ENCODE measurements around the gene FAM89A. TPM values are rescaled to one million over a fixed set of nuclear protein-coding genes. Genes with fewer than 3 reads are reported as not detected.
"Not testable (repeated sequence)": the region's sequence is repeated elsewhere in the genome, so short reads cannot be mapped to it uniquely, and the experiment has no call there.

FAM89A gene
- total RNA-seq, 1 experiment from 2014 or later: 1.5 TPM

GRCh38 chr1:231052777-231053176 is 12.7 kb upstream of the FAM89A start:
- no peak overlapping the region for H3K27ac ChIP-seq (ENCODE audit: insufficient read length, low read depth, low read length)

GRCh38 chr1:231050932-231051331 is 10.9 kb upstream of the FAM89A start:
- no CpG with 5 or more reads among the region's 9 CpGs for WGBS (ENCODE audit: extremely low coverage, insufficient read length, low lambda C conversion rate)
- not testable (repeated sequence) for H3K27ac ChIP-seq (ENCODE audit: insufficient read length, low read depth, low read length); H2AK5ac ChIP-seq (ENCODE audit: insufficient read length, low read length); H4K5ac ChIP-seq (ENCODE audit: insufficient read length, low read depth, low read length); H2AFZ ChIP-seq (ENCODE audit: low read length); H3K79me2 ChIP-seq (ENCODE audit: insufficient read depth, low read length); H3K18ac ChIP-seq (ENCODE audit: insufficient read length, low read depth, low read length); H3K27ac Mint-ChIP-seq; H3K9me3 ChIP-seq (ENCODE audit: control insufficient read depth, low read depth, low read length); H2BK120ac ChIP-seq (ENCODE audit: low read depth, low read length, poor library complexity, severe bottlenecking); H3K4me1 Mint-ChIP-seq; H2BK5ac ChIP-seq (ENCODE audit: insufficient read length, low read length); H3K56ac ChIP-seq (ENCODE audit: insufficient read length, low read depth, low read length); H3K4me2 ChIP-seq (ENCODE audit: insufficient read depth, insufficient read length, low read length); H2BK15ac ChIP-seq (ENCODE audit: low read depth, low read length); H3T11ph ChIP-seq (ENCODE audit: low read length); H3K9me3 Mint-ChIP-seq; H4K91ac ChIP-seq (ENCODE audit: insufficient read length, low read depth, low read length); H3K36me3 Mint-ChIP-seq (ENCODE audit: insufficient read depth in 1 of 3, low read depth in 3 of 3); H3K14ac ChIP-seq (ENCODE audit: insufficient read depth, low read length); H2BK12ac ChIP-seq (ENCODE audit: insufficient read length, low read depth, low read length); DNase-seq; H3K23me2 ChIP-seq (ENCODE audit: insufficient read length, low read depth, low read length, poor library complexity, severe bottlenecking); H3K4me3 Mint-ChIP-seq; H3K23ac ChIP-seq (ENCODE audit: insufficient read length, low read depth, low read length); H3K4ac ChIP-seq (ENCODE audit: low read depth, low read length); H3K4me1 ChIP-seq (ENCODE audit: insufficient read depth, low read length); H3K9ac ChIP-seq (ENCODE audit: extremely low read depth, insufficient read length, low read length); H3K79me1 ChIP-seq (ENCODE audit: insufficient read depth, low read depth, low read length, poor library complexity, severe bottlenecking); H4K8ac ChIP-seq (replicated peaks; ENCODE audit: insufficient read length, low read depth, low read length); H3K27me3 ChIP-seq (ENCODE audit: insufficient read depth, low read length); H2BK20ac ChIP-seq (ENCODE audit: low read depth, low read length, poor library complexity, severe bottlenecking); H4K20me1 ChIP-seq (ENCODE audit: control insufficient read depth, insufficient read depth, insufficient read length)
- H3K27me3 Mint-ChIP-seq (ENCODE audit: low read depth): peaks cover 87% of the 10 kb centered on the region

More at GRCh38 chr1:231052777-231053176, 12.7 kb upstream of the FAM89A start:
- Histone ChIP-seq H2BK12ac (ENCODE audit: insufficient read length, low read depth, low read length) (no peak overlapping the region), H3K14ac (ENCODE audit: insufficient read depth, low read length) (no peak overlapping the region), H3K23ac (ENCODE audit: insufficient read length, low read depth, low read length) (no peak overlapping the region), H4K91ac (ENCODE audit: insufficient read length, low read depth, low read length) (no peak overlapping the region), H4K5ac (ENCODE audit: insufficient read length, low read depth, low read length) (no peak overlapping the region), H3K4me2 (ENCODE audit: insufficient read depth, insufficient read length, low read length) (no peak overlapping the region), H3K79me2 (ENCODE audit: insufficient read depth, low read length) (no peaks in the 10 kb centered on the region), H2AFZ (ENCODE audit: low read length) (no peak overlapping the region), H3K27me3 (ENCODE audit: insufficient read depth, low read length) (no peaks in the 10 kb centered on the region; the same call in 1 of the 2 replicates), H3K9ac (ENCODE audit: extremely low read depth, insufficient read length, low read length) (no peak overlapping the region), H3T11ph (ENCODE audit: low read length) (no peak overlapping the region), H2BK120ac (ENCODE audit: low read depth, low read length, poor library complexity, severe bottlenecking) (no peak overlapping the region), H4K8ac (replicated peaks; ENCODE audit: insufficient read length, low read depth, low read length) (no peak overlapping the region), H3K4ac (ENCODE audit: low read depth, low read length) (no peak overlapping the region), H3K79me1 (ENCODE audit: insufficient read depth, low read depth, low read length, poor library complexity, severe bottlenecking) (no peaks in the 10 kb centered on the region), H2BK5ac (ENCODE audit: insufficient read length, low read length) (no peak overlapping the region), H3K18ac (ENCODE audit: insufficient read length, low read depth, low read length) (no peak overlapping the region), H2AK5ac (ENCODE audit: insufficient read length, low read length) (no peak overlapping the region), H4K20me1 (ENCODE audit: control insufficient read depth, insufficient read depth, insufficient read length) (no peaks in the 10 kb centered on the region), H2BK15ac (ENCODE audit: low read depth, low read length) (no peak overlapping the region), H2BK20ac (ENCODE audit: low read depth, low read length, poor library complexity, severe bottlenecking) (no peak overlapping the region), H3K4me1 (ENCODE audit: insufficient read depth, low read length) (no peaks in the 10 kb centered on the region), H3K9me3 (ENCODE audit: control insufficient read depth, low read depth, low read length) (no peaks in the 10 kb centered on the region), H3K23me2 (ENCODE audit: insufficient read length, low read depth, low read length, poor library complexity, severe bottlenecking) (no peaks in the 10 kb centered on the region), H3K56ac (ENCODE audit: insufficient read length, low read depth, low read length) (no peak overlapping the region)
- no CpG with 5 or more reads among the region's 8 CpGs for WGBS (ENCODE audit: extremely low coverage, insufficient read length, low lambda C conversion rate)
- Mint-ChIP-seq H3K27me3 (ENCODE audit: low read depth) (peaks cover 88% of the 10 kb centered on the region), H3K9me3 (no peaks in the 10 kb centered on the region), H3K4me3 (no peak overlapping the region), H3K27ac (no peak overlapping the region), H3K36me3 (ENCODE audit: insufficient read depth in 1 of 3, low read depth in 3 of 3) (no peaks in the 10 kb centered on the region), H3K4me1 (no peaks in the 10 kb centered on the region)
- no peak for DNase-seq
- no peak for TF ChIP-seq CTCF (conservative IDR thresholded peaks at IDR 0.05)
